HCT116 (cell line): Measurements from ENCODE around the gene IL1RAPL1.

ENCODE experiments used
- CTCF ChIP-seq, 3 experiments: fragments of 200-600 bp in 1 of 3; sonication (generic) in 1 of 3; IDR thresholded peaks in 2 of 3; conservative IDR thresholded peaks in 1 of 3; 2 replicates each; pipeline ENCODE4 v1.5.1; 2012 to 2017; ENCODE audit warnings: low read depth in 2 of 3, low read length in 2 of 3, antibody characterized with exemption in 1 of 3, borderline replicate concordance in 1 of 3, control low read depth in 1 of 3, mild to moderate bottlenecking in 1 of 3, mixed read lengths in 1 of 3, mixed run types in 1 of 3, moderate library complexity in 1 of 3; ENCODE audit not compliant: insufficient read depth in 1 of 3
- EGR1 ChIP-seq: IDR thresholded peaks from 2 replicates; pipeline ENCODE4 v1.6.1; 2012; ENCODE audit warnings: low read depth
- ELF1 ChIP-seq: IDR thresholded peaks from 2 replicates; pipeline ENCODE4 v1.6.1; 2012; ENCODE audit warnings: low read depth, borderline replicate concordance
- EZH2 ChIP-seq: fragments of 200-600 bp; sonication (generic); IDR thresholded peaks from 2 replicates; pipeline ENCODE4 v1.6.1; 2017; ENCODE audit warnings: antibody characterized with exemption, mixed run types
- EZH2phosphoT487 ChIP-seq: fragments of 200-600 bp; IDR thresholded peaks from 2 replicates; pipeline ENCODE4 v1.6.1; 2018; ENCODE audit warnings: antibody characterized with exemption, borderline replicate concordance
- MAX ChIP-seq: IDR thresholded peaks from 2 replicates; pipeline ENCODE4 v1.6.1; 2012
- POLR2A ChIP-seq: IDR thresholded peaks from 2 replicates; pipeline ENCODE4 v1.7.0; 2011; ENCODE audit warnings: borderline replicate concordance; ENCODE audit not compliant: insufficient read depth, insufficient read length; ENCODE audit errors: extremely low read depth
- REST ChIP-seq: IDR thresholded peaks from 2 replicates; pipeline ENCODE4 v1.6.1; 2012; ENCODE audit warnings: low read depth
- SIN3A ChIP-seq: IDR thresholded peaks from 2 replicates; pipeline ENCODE4 v1.6.1; 2012; ENCODE audit warnings: low read depth
- TCF7L2 ChIP-seq: IDR thresholded peaks from 2 replicates; pipeline ENCODE4 v1.7.0; 2011; ENCODE audit warnings: borderline replicate concordance, inconsistent platforms; ENCODE audit not compliant: insufficient read depth, insufficient read length; ENCODE audit errors: extremely low read depth

GRCh38 chrX:29911673-29912072 lies 1324.4 kb downstream of the IL1RAPL1 start:
- TF ChIP-seq EZH2 (no peak), CTCF (IDR thresholded peaks at IDR 0.05 in 2 of 3, conservative IDR thresholded peaks at IDR 0.05 in 1 of 3; ENCODE audit: borderline replicate concordance in 1 of 3, insufficient read depth in 1 of 3, low read depth in 2 of 3, low read length in 2 of 3) (no peak), POLR2A (no peak), SIN3A (no peak), TCF7L2 (no peak), EZH2phosphoT487 (no peak), EGR1 (no peak), ELF1 (no peak), REST (no peak), MAX (no peak)
